GM21515 (cell line): ENCODE results near the gene TRAPPC12.
"Not testable (repeated sequence)": the region's sequence is repeated elsewhere in the genome, so short reads cannot be mapped to it uniquely, and the experiment has no call there.

Source experiments
- ATAC-seq: cut with Tn5 transposase; IDR thresholded peaks from one replicate; pipeline ENCODE4 v1.9.1; 2021; ENCODE audit not compliant: unreplicated experiment

The TRAPPC12 gene

GRCh38 chr2:3483227-3483985, 103.9 kb downstream of the TRAPPC12 start:
- ATAC-seq: no peak

- ATAC-seq: no peak
Observed at GRCh38 chr2:3483986-3484960, 104.8 kb downstream of the TRAPPC12 start.

GRCh38 chr2:3485166-3485565, 105.7 kb downstream of the TRAPPC12 start:
- no peak for ATAC-seq

- ATAC-seq: no peak
Observed at GRCh38 chr2:3486047-3487027, 106.8 kb downstream of the TRAPPC12 start.

- ATAC-seq: no peak
Observed at GRCh38 chr2:3487028-3487425, 107.5 kb downstream of the TRAPPC12 start.

GRCh38 chr2:3487432-3487831, 107.9 kb downstream of the TRAPPC12 start:
- ATAC-seq: no peak

GRCh38 chr2:3488061-3488531, 108.6 kb downstream of the TRAPPC12 start:
- ATAC-seq: no peak

GRCh38 chr2:3488855-3489763, 109.6 kb downstream of the TRAPPC12 start:
- no peak for ATAC-seq

GRCh38 chr2:3489764-3490115, 110.2 kb downstream of the TRAPPC12 start:
- ATAC-seq: no peak

GRCh38 chr2:3490191-3491170, 111.0 kb downstream of the TRAPPC12 start:
- no peak for ATAC-seq

- no peak for ATAC-seq
Observed at GRCh38 chr2:3491306-3491705, 111.8 kb downstream of the TRAPPC12 start.

GRCh38 chr2:3491716-3492474, 112.4 kb downstream of the TRAPPC12 start:
- no peak for ATAC-seq

- ATAC-seq: not testable (repeated sequence)
Observed at GRCh38 chr2:3492475-3492787, 112.9 kb downstream of the TRAPPC12 start.

GRCh38 chr2:3492951-3493614, 113.6 kb downstream of the TRAPPC12 start:
- no peak for ATAC-seq

GRCh38 chr2:3493615-3494007, 114.1 kb downstream of the TRAPPC12 start:
- ATAC-seq: no peak

- no peak for ATAC-seq
Observed at GRCh38 chr2:3494984-3495666, 115.6 kb downstream of the TRAPPC12 start.

GRCh38 chr2:3496708-3497080, 117.2 kb downstream of the TRAPPC12 start:
- ATAC-seq: not testable (repeated sequence)
